ENCODE data around the gene VWA1. TPM values are rescaled to one million over a fixed set of nuclear protein-coding genes. Genes with fewer than 3 reads are reported as not detected.

Gene VWA1
- total RNA-seq, 1 experiment from 2014 or later, result 35.5 TPM

DNA sequence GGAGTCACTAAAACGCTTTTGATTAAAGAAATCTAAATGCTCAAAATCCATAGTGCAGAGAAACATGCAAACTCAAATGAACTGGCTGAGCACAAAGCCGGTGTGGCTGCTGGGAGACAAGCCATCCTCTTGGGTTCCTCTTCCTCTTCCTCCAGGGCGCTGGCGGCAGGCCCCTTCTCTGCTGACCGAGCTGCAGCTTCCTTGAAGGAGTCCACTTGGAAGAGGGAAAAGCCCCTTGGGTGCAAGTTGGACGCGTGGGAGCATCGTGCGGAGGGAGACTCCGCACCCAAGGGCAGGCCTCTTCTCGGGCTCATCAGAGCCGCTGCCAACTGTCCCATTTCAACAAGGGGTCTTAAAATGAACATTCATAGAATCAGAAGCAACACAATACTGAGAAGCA is 44.3 kb upstream of the VWA1 start (continued):
- TF ChIP-seq, protein P1, sequence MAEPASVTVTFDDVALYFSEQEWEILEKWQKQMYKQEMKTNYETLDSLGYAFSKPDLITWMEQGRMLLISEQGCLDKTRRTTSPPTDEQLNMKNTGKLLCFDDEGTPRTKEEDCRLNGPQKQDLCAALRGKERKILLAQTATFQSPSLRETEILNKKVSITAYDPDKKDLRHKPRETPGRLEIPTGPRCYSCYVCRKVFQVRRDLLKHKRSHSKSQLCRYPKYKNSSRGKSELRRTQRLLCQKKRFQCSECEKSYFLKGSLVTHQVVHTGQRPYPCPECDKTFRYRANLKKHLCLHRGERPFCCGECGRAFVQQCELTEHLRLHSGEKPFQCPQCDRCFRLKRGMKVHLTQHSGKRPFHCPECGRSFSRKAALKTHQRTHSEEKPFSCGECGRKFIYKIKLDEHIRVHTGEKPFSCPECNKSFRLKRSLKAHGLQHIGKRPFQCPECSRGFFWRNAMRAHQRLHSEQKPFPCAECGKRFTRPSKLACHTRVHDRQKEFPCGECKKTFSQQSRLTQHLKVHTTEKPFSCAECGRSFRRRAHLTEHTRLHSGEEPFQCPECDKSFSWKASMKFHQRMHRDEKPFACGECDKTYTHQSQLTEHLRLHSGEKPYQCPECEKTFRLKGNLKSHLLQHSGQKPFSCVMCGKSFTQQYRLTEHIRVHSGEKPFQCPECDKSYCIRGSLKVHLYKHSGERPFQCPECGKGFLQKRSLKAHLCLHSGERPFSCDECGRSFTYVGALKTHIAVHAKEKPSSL (CRISPR knock-in tag; conservative IDR thresholded peaks at IDR 0.05), result no peak
- TF ChIP-seq JAZF1 (CRISPR knock-in tag; IDR thresholded peaks at IDR 0.05), result no peak

DNA sequence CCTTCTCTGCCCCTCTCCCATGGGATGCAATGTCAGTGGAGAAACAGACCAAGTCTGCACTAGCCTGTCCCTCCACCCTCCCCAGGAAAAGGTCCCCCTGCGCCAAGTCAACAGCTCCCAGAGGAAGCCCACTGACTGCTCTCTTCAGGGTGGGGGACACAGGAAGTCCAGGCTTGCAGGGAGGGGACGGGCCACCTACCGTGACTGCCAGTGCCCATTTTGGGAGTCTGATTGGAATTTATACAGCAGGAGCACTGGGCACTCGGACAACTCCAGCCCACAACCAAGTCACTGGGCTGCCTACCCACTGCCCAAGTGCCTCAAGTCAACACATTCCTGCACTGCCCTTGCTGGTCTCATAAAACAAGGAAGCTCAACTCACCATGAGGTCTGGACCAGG is 42.5 kb upstream of the VWA1 start:
- CTCF ChIA-PET, result interaction anchor here (0.7 kb wide), 1 partner anchor 9 kb away, joined by 3 read pairs; no protein-coding TSS in a partner anchor

More for the DNA sequence above, 42.5 kb upstream of the VWA1 start:
- peaks cover 88% of the 10 kb centered on the region for H3K36me3 Mint-ChIP-seq
- H3K4me1 Mint-ChIP-seq, result peaks cover 3% of the 10 kb centered on the region
- no peak for ATAC-seq
- no peak for DNase-seq (ENCODE audit: low spot score)
- H3K4me3 Mint-ChIP-seq, result no peak overlapping the region
- H3K27me3 Mint-ChIP-seq (ENCODE audit: low read depth), result no peaks in the 10 kb centered on the region
- no peaks in the 10 kb centered on the region for H3K9me3 Mint-ChIP-seq
- POLR2A ChIA-PET, result no interaction called here
- TF ChIP-seq, protein P2, sequence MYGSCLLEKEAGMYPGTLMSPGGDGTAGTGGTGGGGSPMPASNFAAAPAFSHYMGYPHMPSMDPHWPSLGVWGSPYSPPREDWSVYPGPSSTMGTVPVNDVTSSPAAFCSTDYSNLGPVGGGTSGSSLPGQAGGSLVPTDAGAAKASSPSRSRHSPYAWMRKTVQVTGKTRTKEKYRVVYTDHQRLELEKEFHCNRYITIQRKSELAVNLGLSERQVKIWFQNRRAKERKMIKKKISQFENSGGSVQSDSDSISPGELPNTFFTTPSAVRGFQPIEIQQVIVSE (CRISPR knock-in tag; IDR thresholded peaks at IDR 0.05; ENCODE audit: borderline replicate concordance), result no peak
- TF ChIP-seq TEAD1 (CRISPR knock-in tag; IDR thresholded peaks at IDR 0.05) (no peak), NFATC4 (CRISPR knock-in tag; IDR thresholded peaks at IDR 0.05) (no peak), MXD4 (CRISPR knock-in tag; IDR thresholded peaks at IDR 0.05; ENCODE audit: borderline replicate concordance) (no peak), KAT7 (CRISPR knock-in tag; IDR thresholded peaks at IDR 0.05; ENCODE audit: borderline replicate concordance) (no peak), IRF2 (CRISPR knock-in tag; IDR thresholded peaks at IDR 0.05; ENCODE audit: borderline replicate concordance, low read depth) (no peak), ZNF671 (CRISPR knock-in tag; IDR thresholded peaks at IDR 0.05) (no peak), ELF4 (CRISPR knock-in tag; IDR thresholded peaks at IDR 0.05; ENCODE audit: low read depth) (no peak), EMX1 (CRISPR knock-in tag; IDR thresholded peaks at IDR 0.05) (no peak)
- TF ChIP-seq, protein P3, sequence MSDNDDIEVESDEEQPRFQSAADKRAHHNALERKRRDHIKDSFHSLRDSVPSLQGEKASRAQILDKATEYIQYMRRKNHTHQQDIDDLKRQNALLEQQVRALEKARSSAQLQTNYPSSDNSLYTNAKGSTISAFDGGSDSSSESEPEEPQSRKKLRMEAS (CRISPR knock-in tag; IDR thresholded peaks at IDR 0.05), result no peak
- TF ChIP-seq, protein P4, sequence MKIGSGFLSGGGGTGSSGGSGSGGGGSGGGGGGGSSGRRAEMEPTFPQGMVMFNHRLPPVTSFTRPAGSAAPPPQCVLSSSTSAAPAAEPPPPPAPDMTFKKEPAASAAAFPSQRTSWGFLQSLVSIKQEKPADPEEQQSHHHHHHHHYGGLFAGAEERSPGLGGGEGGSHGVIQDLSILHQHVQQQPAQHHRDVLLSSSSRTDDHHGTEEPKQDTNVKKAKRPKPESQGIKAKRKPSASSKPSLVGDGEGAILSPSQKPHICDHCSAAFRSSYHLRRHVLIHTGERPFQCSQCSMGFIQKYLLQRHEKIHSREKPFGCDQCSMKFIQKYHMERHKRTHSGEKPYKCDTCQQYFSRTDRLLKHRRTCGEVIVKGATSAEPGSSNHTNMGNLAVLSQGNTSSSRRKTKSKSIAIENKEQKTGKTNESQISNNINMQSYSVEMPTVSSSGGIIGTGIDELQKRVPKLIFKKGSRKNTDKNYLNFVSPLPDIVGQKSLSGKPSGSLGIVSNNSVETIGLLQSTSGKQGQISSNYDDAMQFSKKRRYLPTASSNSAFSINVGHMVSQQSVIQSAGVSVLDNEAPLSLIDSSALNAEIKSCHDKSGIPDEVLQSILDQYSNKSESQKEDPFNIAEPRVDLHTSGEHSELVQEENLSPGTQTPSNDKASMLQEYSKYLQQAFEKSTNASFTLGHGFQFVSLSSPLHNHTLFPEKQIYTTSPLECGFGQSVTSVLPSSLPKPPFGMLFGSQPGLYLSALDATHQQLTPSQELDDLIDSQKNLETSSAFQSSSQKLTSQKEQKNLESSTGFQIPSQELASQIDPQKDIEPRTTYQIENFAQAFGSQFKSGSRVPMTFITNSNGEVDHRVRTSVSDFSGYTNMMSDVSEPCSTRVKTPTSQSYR (CRISPR knock-in tag; IDR thresholded peaks at IDR 0.05), result no peak
- TF ChIP-seq, protein P5, sequence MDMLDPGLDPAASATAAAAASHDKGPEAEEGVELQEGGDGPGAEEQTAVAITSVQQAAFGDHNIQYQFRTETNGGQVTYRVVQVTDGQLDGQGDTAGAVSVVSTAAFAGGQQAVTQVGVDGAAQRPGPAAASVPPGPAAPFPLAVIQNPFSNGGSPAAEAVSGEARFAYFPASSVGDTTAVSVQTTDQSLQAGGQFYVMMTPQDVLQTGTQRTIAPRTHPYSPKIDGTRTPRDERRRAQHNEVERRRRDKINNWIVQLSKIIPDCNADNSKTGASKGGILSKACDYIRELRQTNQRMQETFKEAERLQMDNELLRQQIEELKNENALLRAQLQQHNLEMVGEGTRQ (CRISPR knock-in tag; IDR thresholded peaks at IDR 0.05), result no peak
- TF ChIP-seq, protein P6, sequence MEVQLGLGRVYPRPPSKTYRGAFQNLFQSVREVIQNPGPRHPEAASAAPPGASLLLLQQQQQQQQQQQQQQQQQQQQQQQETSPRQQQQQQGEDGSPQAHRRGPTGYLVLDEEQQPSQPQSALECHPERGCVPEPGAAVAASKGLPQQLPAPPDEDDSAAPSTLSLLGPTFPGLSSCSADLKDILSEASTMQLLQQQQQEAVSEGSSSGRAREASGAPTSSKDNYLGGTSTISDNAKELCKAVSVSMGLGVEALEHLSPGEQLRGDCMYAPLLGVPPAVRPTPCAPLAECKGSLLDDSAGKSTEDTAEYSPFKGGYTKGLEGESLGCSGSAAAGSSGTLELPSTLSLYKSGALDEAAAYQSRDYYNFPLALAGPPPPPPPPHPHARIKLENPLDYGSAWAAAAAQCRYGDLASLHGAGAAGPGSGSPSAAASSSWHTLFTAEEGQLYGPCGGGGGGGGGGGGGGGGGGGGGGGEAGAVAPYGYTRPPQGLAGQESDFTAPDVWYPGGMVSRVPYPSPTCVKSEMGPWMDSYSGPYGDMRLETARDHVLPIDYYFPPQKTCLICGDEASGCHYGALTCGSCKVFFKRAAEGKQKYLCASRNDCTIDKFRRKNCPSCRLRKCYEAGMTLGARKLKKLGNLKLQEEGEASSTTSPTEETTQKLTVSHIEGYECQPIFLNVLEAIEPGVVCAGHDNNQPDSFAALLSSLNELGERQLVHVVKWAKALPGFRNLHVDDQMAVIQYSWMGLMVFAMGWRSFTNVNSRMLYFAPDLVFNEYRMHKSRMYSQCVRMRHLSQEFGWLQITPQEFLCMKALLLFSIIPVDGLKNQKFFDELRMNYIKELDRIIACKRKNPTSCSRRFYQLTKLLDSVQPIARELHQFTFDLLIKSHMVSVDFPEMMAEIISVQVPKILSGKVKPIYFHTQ (CRISPR knock-in tag; IDR thresholded peaks at IDR 0.05), result no peak
- TF ChIP-seq, protein P7, sequence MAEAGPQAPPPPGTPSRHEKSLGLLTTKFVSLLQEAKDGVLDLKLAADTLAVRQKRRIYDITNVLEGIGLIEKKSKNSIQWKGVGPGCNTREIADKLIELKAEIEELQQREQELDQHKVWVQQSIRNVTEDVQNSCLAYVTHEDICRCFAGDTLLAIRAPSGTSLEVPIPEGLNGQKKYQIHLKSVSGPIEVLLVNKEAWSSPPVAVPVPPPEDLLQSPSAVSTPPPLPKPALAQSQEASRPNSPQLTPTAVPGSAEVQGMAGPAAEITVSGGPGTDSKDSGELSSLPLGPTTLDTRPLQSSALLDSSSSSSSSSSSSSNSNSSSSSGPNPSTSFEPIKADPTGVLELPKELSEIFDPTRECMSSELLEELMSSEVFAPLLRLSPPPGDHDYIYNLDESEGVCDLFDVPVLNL (CRISPR knock-in tag; IDR thresholded peaks at IDR 0.05; ENCODE audit: borderline replicate concordance, low read depth), result no peak
- H3K27ac Mint-ChIP-seq, result no peak overlapping the region
